HEK293 (cell line): Measurements from ENCODE around the gene HOXB7.

Experiments
- CTCF ChIA-PET: fragments of 350-600 bp; formaldehyde crosslinking; extraction: SDS; loops from one replicate; lab custom pipeline; 2021; ENCODE audit warnings: antibody characterized with exemption; lab: Yijun Ruan, JAX
- POLR2A ChIA-PET: fragments of 300-600 bp; formaldehyde crosslinking; extraction: SDS; loops from one replicate; lab custom pipeline; 2020; ENCODE audit warnings: antibody characterized with exemption, inconsistent platforms; lab: Yijun Ruan, JAX
- H3K27ac ChIP-seq: fragments of 200-500 bp; sonication (Bioruptor generic); 2 replicates; pipeline ENCODE4 v1.5.1; 2014; ENCODE audit warnings: low read depth, low read length, control low read depth, inconsistent platforms; ENCODE audit errors: extremely low read depth
- H3K36me3 ChIP-seq, 2 experiments: fragments of 200-500 bp in 1 of 2; sonication (Bioruptor generic) in 1 of 2; 1 replicate in 1 of 2; 2 replicates in 1 of 2; pipeline ENCODE4 v1.5.1; 2014 to 2017; ENCODE audit warnings: inconsistent platforms in 2 of 2, low read length in 2 of 2; ENCODE audit not compliant: control insufficient read depth in 2 of 2, insufficient read depth in 1 of 2
- H3K4me1 ChIP-seq: fragments of 200-500 bp; sonication (Bioruptor generic); 2 replicates; pipeline ENCODE4 v1.5.1; 2014; ENCODE audit warnings: mild to moderate bottlenecking, low read length, inconsistent platforms; ENCODE audit not compliant: control insufficient read depth, insufficient read depth
- H3K4me3 ChIP-seq: 2 replicates; pipeline ENCODE4 v1.5.1; 2011; ENCODE audit warnings: low read depth, mild to moderate bottlenecking, control low read depth, low read length, moderate library complexity
- H3K9me3 ChIP-seq: fragments of 200-500 bp; sonication (Bioruptor generic); 2 replicates; pipeline ENCODE4 v1.5.1; 2014; ENCODE audit warnings: low read depth, low read length, inconsistent platforms; ENCODE audit not compliant: control insufficient read depth, insufficient read depth
- FEZF1 ChIP-seq: fragments of 450-650 bp; formaldehyde crosslinking; IDR thresholded peaks from 2 replicates; pipeline ENCODE4 v1.5.1; 2016; ENCODE audit warnings: missing biosample characterization, missing genetic modification characterization
- GLIS2 ChIP-seq: fragments of 450-650 bp; formaldehyde crosslinking; IDR thresholded peaks from 2 replicates; pipeline ENCODE4 v1.5.1; 2016; ENCODE audit warnings: missing biosample characterization, missing genetic modification characterization
- IKZF3 ChIP-seq: fragments of 450-650 bp; IDR thresholded peaks from 2 replicates; pipeline ENCODE4 v1.5.0; 2018; ENCODE audit warnings: missing biosample characterization, mild to moderate bottlenecking, missing genetic modification characterization, moderate library complexity
- MEIS1 ChIP-seq: sonication (generic); formaldehyde crosslinking; IDR thresholded peaks from 2 replicates; pipeline ENCODE4 v1.8.1; 2022; ENCODE audit warnings: missing genetic modification reagents, mild to moderate bottlenecking, borderline replicate concordance
- OSR2 ChIP-seq: fragments of 450-650 bp; formaldehyde crosslinking; IDR thresholded peaks from 2 replicates; pipeline ENCODE4 v1.5.1; 2016; ENCODE audit warnings: missing biosample characterization, missing genetic modification characterization
- PRDM1 ChIP-seq: fragments of 450-650 bp; formaldehyde crosslinking; IDR thresholded peaks from 2 replicates; pipeline ENCODE4; 2016; ENCODE audit warnings: missing biosample characterization, missing genetic modification characterization
- SP2 ChIP-seq: fragments of 450-650 bp; formaldehyde crosslinking; IDR thresholded peaks from 2 replicates; pipeline ENCODE4 v1.5.1; 2016; ENCODE audit warnings: missing biosample characterization, missing genetic modification characterization
- YY1 ChIP-seq: fragments of 450-650 bp; formaldehyde crosslinking; IDR thresholded peaks from 2 replicates; pipeline ENCODE4 v1.5.1; 2018; ENCODE audit warnings: missing biosample characterization, missing genetic modification characterization
- YY2 ChIP-seq: fragments of 450-650 bp; formaldehyde crosslinking; IDR thresholded peaks from 2 replicates; pipeline ENCODE4 v1.5.1; 2016; ENCODE audit warnings: missing biosample characterization, missing genetic modification characterization
- ZBTB8A ChIP-seq: fragments of 450-650 bp; formaldehyde crosslinking; IDR thresholded peaks from 2 replicates; pipeline ENCODE4 v1.5.1; 2016; ENCODE audit warnings: missing biosample characterization, missing genetic modification characterization
- ZNF140 ChIP-seq: fragments of 450-650 bp; formaldehyde crosslinking; IDR thresholded peaks from 2 replicates; pipeline ENCODE4 v1.5.1; 2016; ENCODE audit warnings: missing biosample characterization, missing genetic modification characterization
- ZNF157 ChIP-seq: fragments of 450-650 bp; formaldehyde crosslinking; IDR thresholded peaks from 2 replicates; pipeline ENCODE4 v1.5.1; 2016; ENCODE audit warnings: missing biosample characterization, missing genetic modification characterization
- ZNF174 ChIP-seq: fragments of 450-650 bp; formaldehyde crosslinking; IDR thresholded peaks from 2 replicates; pipeline ENCODE4 v1.5.0; 2017; ENCODE audit warnings: missing biosample characterization, mild to moderate bottlenecking, missing genetic modification characterization
- ZNF2 ChIP-seq: fragments of 450-650 bp; formaldehyde crosslinking; IDR thresholded peaks from 2 replicates; pipeline ENCODE4 v1.5.1; 2016; ENCODE audit warnings: missing biosample characterization, missing genetic modification characterization
- ZNF302 ChIP-seq: fragments of 450-650 bp; formaldehyde crosslinking; IDR thresholded peaks from 2 replicates; pipeline ENCODE4 v1.5.1; 2016; ENCODE audit warnings: missing biosample characterization, missing genetic modification characterization, low read depth
- ZNF311 ChIP-seq: fragments of 450-650 bp; formaldehyde crosslinking; IDR thresholded peaks from 2 replicates; pipeline ENCODE4 v1.5.1; 2017; ENCODE audit warnings: missing biosample characterization, missing genetic modification characterization, borderline replicate concordance
- ZNF341 ChIP-seq: fragments of 450-650 bp; formaldehyde crosslinking; IDR thresholded peaks from 2 replicates; pipeline ENCODE4; 2016; ENCODE audit warnings: low read depth, missing biosample characterization, missing genetic modification characterization
- ZNF366 ChIP-seq: fragments of 450-650 bp; formaldehyde crosslinking; conservative IDR thresholded peaks from 2 replicates; pipeline ENCODE4 v1.5.1; 2016; ENCODE audit warnings: missing biosample characterization, missing genetic modification characterization
- ZNF423 ChIP-seq: fragments of 450-650 bp; formaldehyde crosslinking; IDR thresholded peaks from 2 replicates; pipeline ENCODE4 v1.5.1; 2016; ENCODE audit warnings: missing biosample characterization, missing genetic modification characterization
- ZNF544 ChIP-seq: fragments of 450-650 bp; formaldehyde crosslinking; IDR thresholded peaks from 2 replicates; pipeline ENCODE4 v1.5.0; 2017; ENCODE audit warnings: missing biosample characterization, missing genetic modification characterization
- ZNF600 ChIP-seq: fragments of 450-650 bp; formaldehyde crosslinking; IDR thresholded peaks from 2 replicates; pipeline ENCODE4 v1.5.1; 2016; ENCODE audit warnings: missing biosample characterization, missing genetic modification characterization
- ZNF610 ChIP-seq: fragments of 450-650 bp; formaldehyde crosslinking; IDR thresholded peaks from 2 replicates; pipeline ENCODE4 v1.5.1; 2016; ENCODE audit warnings: missing biosample characterization, missing genetic modification characterization, borderline replicate concordance
- ZNF692 ChIP-seq: fragments of 450-650 bp; formaldehyde crosslinking; IDR thresholded peaks from 2 replicates; pipeline ENCODE4 v1.5.1; 2016; ENCODE audit warnings: missing biosample characterization, missing genetic modification characterization
- ZNF704 ChIP-seq: fragments of 450-650 bp; formaldehyde crosslinking; IDR thresholded peaks from 2 replicates; pipeline ENCODE4 v1.5.1; 2016; ENCODE audit warnings: missing biosample characterization, missing genetic modification characterization
- ZNF768 ChIP-seq: fragments of 450-650 bp; formaldehyde crosslinking; IDR thresholded peaks from 2 replicates; pipeline ENCODE4 v1.5.1; 2018; ENCODE audit warnings: missing biosample characterization, mild to moderate bottlenecking, missing genetic modification characterization
- ZNF791 ChIP-seq: fragments of 450-650 bp; formaldehyde crosslinking; IDR thresholded peaks from 2 replicates; pipeline ENCODE4 v1.5.1; 2016; ENCODE audit warnings: missing biosample characterization, missing genetic modification characterization
- TF ChIP-seq, protein P1 (sequence below): fragments of 450-650 bp; formaldehyde crosslinking; IDR thresholded peaks from 2 replicates; pipeline ENCODE4 v1.5.1; 2016; ENCODE audit warnings: missing biosample characterization, missing genetic modification characterization
- TF ChIP-seq, protein P2 (sequence below): fragments of 450-650 bp; formaldehyde crosslinking; IDR thresholded peaks from 2 replicates; pipeline ENCODE4 v1.5.1; 2016; ENCODE audit warnings: missing biosample characterization, missing genetic modification characterization

Gene HOXB7

DNA sequence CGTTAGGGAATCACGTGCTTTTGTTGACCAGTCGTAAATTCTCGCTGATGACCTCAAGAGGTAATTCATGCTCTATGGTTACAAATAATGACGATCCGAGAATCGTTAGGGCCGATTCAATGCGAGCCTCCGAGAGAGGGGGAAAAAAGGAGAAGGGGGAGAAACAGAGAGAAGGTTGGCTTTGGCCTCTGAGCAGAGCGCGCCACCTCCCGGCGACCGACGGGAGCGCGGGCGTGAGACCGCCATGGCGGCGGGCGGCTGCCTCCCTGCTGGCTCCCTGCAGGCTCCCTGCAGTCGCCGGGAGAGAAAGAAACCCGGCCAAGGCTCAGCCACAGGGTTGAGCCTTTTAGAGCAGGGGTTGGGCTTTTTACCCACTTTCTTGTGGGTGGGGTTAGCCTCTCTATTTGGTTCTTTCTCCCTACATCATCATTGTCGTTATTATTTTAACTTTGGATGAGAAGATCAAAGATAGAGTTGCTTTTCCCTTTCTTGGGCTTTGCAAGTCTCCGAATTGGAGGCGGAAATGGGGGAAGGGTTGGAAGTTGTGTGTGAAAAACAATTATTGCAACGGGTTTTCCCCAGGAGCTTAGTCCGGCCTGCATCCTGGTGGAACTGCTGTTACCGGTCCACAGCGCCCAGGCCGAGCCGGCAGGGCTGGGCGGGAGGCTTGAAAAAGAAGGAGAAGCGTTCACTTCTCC lies 16.8 kb downstream of the HOXB7 start (continued):
- TF ChIP-seq PRDM1 (tag by site-specific recombination) (peak; percentile 95), ZNF423 (peak; percentile 37; the same call in 1 of the 2 replicates), GLIS2 (tag by site-specific recombination) (peak; percentile 93)

DNA sequence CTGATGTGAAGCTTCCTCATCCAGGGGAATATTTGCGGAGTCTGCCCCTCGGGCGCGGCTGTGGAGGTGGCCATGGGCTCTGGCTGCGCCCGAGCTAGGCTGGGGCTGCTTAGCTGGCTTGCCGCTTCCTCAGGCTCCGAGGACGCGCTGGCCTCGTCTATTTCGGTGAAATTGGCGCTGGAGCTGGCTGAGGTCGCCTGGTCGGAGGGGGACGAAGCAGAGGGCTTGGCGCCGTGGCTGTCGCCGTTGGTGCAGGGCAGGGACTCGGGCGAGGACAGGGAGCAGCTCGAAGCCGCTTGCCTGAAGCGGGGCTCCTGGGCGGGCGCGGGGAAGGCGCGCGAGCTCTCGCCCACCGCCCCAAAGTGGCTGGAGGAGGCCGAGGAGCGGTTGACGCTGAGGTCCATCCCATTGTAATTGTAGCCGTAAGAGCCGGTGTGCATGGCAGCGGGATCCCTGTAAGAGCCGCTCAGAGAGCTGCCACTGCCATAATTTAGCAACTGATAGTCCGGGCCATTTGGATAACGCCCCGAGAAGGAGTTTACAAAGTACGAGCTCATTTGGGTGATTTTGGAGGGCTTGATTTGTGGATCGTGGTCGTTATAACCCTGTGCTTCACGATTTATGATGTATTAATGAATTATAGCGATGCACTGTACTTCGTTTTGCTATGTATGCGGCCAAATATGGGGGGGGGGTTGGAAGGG lies 17.5 kb downstream of the HOXB7 start, which contains the start of gene HOXB5:
HOXB5 (minus strand) TSS at position 654 of the 704 bp plus-strand sequence; CDS start at position 557, 97 bp downstream.
- Histone ChIP-seq H3K36me3 (peaks cover 5 to 46% of the 10 kb centered on the region in 2 experiments; a peak in 2 of 3 replicates), H3K27ac (peak within 1 kb of the TSS; percentile 78), H3K4me1 (peaks cover 28% of the 10 kb centered on the region), H3K4me3 (peak within 1 kb of the TSS; percentile 21), H3K9me3 (no peaks in the 10 kb centered on the region)
- ChIA-PET POLR2A (interaction anchor here (1.2 to 1.6 kb wide), 3 partner anchors 17 to 46 kb away, joined by 3 to 4 read pairs (median 3); no protein-coding TSS in a partner anchor), CTCF (interaction anchor here (0.6 to 6.0 kb wide), 34 partner anchors 10 to 395 kb away, joined by 3 to 52 read pairs (median 6); no protein-coding TSS in a partner anchor)
- no peak for TF ChIP-seq ZNF366 (tag by site-specific recombination)
- peak; percentile 97 for TF ChIP-seq ZNF341 (tag by site-specific recombination)
- TF ChIP-seq, protein P1, sequence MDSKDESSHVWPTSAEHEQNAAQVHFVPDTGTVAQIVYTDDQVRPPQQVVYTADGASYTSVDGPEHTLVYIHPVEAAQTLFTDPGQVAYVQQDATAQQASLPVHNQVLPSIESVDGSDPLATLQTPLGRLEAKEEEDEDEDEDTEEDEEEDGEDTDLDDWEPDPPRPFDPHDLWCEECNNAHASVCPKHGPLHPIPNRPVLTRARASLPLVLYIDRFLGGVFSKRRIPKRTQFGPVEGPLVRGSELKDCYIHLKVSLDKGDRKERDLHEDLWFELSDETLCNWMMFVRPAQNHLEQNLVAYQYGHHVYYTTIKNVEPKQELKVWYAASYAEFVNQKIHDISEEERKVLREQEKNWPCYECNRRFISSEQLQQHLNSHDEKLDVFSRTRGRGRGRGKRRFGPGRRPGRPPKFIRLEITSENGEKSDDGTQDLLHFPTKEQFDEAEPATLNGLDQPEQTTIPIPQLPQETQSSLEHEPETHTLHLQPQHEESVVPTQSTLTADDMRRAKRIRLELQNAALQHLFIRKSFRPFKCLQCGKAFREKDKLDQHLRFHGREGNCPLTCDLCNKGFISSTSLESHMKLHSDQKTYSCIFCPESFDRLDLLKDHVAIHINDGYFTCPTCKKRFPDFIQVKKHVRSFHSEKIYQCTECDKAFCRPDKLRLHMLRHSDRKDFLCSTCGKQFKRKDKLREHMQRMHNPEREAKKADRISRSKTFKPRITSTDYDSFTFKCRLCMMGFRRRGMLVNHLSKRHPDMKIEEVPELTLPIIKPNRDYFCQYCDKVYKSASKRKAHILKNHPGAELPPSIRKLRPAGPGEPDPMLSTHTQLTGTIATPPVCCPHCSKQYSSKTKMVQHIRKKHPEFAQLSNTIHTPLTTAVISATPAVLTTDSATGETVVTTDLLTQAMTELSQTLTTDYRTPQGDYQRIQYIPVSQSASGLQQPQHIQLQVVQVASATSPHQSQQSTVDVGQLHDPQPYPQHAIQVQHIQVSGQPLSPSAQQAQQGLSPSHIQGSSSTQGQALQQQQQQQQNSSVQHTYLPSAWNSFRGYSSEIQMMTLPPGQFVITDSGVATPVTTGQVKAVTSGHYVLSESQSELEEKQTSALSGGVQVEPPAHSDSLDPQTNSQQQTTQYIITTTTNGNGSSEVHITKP (tag by site-specific recombination) = no peak
- TF ChIP-seq MEIS1 (CRISPR knock-in tag) = 0 out of 2 replicates have a peak, but pooled peaks have one; percentile 8
- no peak for TF ChIP-seq YY2 (tag by site-specific recombination)
- TF ChIP-seq, protein P2, sequence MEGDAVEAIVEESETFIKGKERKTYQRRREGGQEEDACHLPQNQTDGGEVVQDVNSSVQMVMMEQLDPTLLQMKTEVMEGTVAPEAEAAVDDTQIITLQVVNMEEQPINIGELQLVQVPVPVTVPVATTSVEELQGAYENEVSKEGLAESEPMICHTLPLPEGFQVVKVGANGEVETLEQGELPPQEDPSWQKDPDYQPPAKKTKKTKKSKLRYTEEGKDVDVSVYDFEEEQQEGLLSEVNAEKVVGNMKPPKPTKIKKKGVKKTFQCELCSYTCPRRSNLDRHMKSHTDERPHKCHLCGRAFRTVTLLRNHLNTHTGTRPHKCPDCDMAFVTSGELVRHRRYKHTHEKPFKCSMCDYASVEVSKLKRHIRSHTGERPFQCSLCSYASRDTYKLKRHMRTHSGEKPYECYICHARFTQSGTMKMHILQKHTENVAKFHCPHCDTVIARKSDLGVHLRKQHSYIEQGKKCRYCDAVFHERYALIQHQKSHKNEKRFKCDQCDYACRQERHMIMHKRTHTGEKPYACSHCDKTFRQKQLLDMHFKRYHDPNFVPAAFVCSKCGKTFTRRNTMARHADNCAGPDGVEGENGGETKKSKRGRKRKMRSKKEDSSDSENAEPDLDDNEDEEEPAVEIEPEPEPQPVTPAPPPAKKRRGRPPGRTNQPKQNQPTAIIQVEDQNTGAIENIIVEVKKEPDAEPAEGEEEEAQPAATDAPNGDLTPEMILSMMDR = no peak
- peak; percentile 43; the same call in 1 of the 2 replicates for TF ChIP-seq SP2 (tag by site-specific recombination)
- TF ChIP-seq ZNF311 (tag by site-specific recombination) = no peak
- TF ChIP-seq YY1 (tag by site-specific recombination) = 0 out of 2 replicates have a peak, but pooled peaks have one; percentile 35
- peak; percentile 58 for TF ChIP-seq ZBTB8A (tag by site-specific recombination)
- TF ChIP-seq FEZF1 = peak; percentile 64
- no peak for TF ChIP-seq ZNF768
- no peak for TF ChIP-seq ZNF140 (tag by site-specific recombination)
- peak; percentile 16; the same call in 1 of the 2 replicates for TF ChIP-seq ZNF610 (tag by site-specific recombination)
- TF ChIP-seq ZNF302 (tag by site-specific recombination) = no peak
- TF ChIP-seq ZNF791 (tag by site-specific recombination) = no peak
- no peak for TF ChIP-seq ZNF692 (tag by site-specific recombination)
- no peak for TF ChIP-seq ZNF704 (tag by site-specific recombination)
- peak; percentile 64 for TF ChIP-seq ZNF600
- no peak for TF ChIP-seq ZNF157 (tag by site-specific recombination)
- TF ChIP-seq IKZF3 = peak; percentile 8; the same call in 1 of the 2 replicates
- no peak for TF ChIP-seq ZNF544 (tag by site-specific recombination)
- no peak for TF ChIP-seq OSR2
- TF ChIP-seq ZNF2 (tag by site-specific recombination) = peak; percentile 21; the same call in 1 of the 2 replicates
- TF ChIP-seq ZNF174 (tag by site-specific recombination) = no peak
